Panc1 (cell line): ENCODE results near the gene KRT82. TPM values are rescaled to one million over a fixed set of nuclear protein-coding genes. Genes with fewer than 3 reads are reported as not detected.

Source experiments
- ATAC-seq: fragments of 200-7000 bp; cut with Tn5 transposase; 2 replicates; pipeline ENCODE4 v1.9.1; 2020; ENCODE audit warnings: mild to moderate bottlenecking, moderate library complexity
- BruUV-seq: library from RNA; stranded (reverse); fragments of 400-500 nt; replicated peaks from 2 replicates; lab custom pipeline; 2021; lab: Mats Ljungman, UMichigan
- CTCF ChIA-PET: fragments of 300-600 bp; sonication (Branson Sonifier 250); formaldehyde crosslinking; loops from one replicate; lab custom pipeline; 2022; ENCODE audit warnings: antibody characterized with exemption; lab: Charles Lee
- POLR2A ChIA-PET: fragments of 300-600 bp; sonication (Branson Sonifier 250); formaldehyde crosslinking; loops from one replicate; lab custom pipeline; 2022; ENCODE audit warnings: antibody characterized with exemption; lab: Charles Lee
- DNase-seq: peaks from one replicate; pipeline ENCODE4 v3.0.0-alpha.2; 2010; ENCODE audit warnings: low read depth, low spot score
- H3K27ac ChIP-seq: 2 replicates; pipeline ENCODE4 v1.5.1; 2011; ENCODE audit warnings: mild to moderate bottlenecking, low read length, inconsistent platforms
- H3K27me3 ChIP-seq: fragments of 200-500 bp; sonication (Bioruptor generic); 2 replicates; pipeline ENCODE4 v1.6.0; 2014; ENCODE audit warnings: low read length, inconsistent platforms; ENCODE audit not compliant: control insufficient read depth, insufficient read depth
- H3K36me3 ChIP-seq: fragments of 200-500 bp; sonication (Bioruptor generic); 2 replicates; pipeline ENCODE4 v1.5.1; 2014; ENCODE audit warnings: inconsistent platforms, mild to moderate bottlenecking, low read length, moderate library complexity; ENCODE audit not compliant: control insufficient read depth, insufficient read depth
- H3K4me1 ChIP-seq: 2 replicates; pipeline ENCODE4 v1.5.1; 2011; ENCODE audit warnings: inconsistent platforms, mild to moderate bottlenecking, low read length, moderate library complexity; ENCODE audit not compliant: control insufficient read depth, insufficient read depth
- H3K4me3 ChIP-seq, 2 experiments: 2 replicates each; pipeline ENCODE4 v1.5.1; 2011 to 2012; ENCODE audit warnings: low read depth in 2 of 2, low read length in 2 of 2, mild to moderate bottlenecking in 2 of 2, inconsistent platforms in 1 of 2, moderate library complexity in 1 of 2
- H3K9me3 ChIP-seq: fragments of 200-500 bp; sonication (Bioruptor generic); 2 replicates; pipeline ENCODE4 v1.5.1; 2014; ENCODE audit warnings: low read depth, mild to moderate bottlenecking, inconsistent platforms, low read length, moderate library complexity; ENCODE audit not compliant: control insufficient read depth, insufficient read depth
- CTCF ChIP-seq: fragments of 450-650 bp; IDR thresholded peaks from 2 replicates; pipeline ENCODE4 v1.5.1; 2017; ENCODE audit warnings: mild to moderate bottlenecking
- POLR2AphosphoS5 ChIP-seq: IDR thresholded peaks from 2 replicates; pipeline ENCODE4 v1.6.1; 2012; ENCODE audit warnings: mild to moderate bottlenecking, low read depth, low read length, moderate library complexity
- SIN3A ChIP-seq: IDR thresholded peaks from 2 replicates; pipeline ENCODE4 v1.6.1; 2012; ENCODE audit warnings: low read depth, mild to moderate bottlenecking, low read length, moderate library complexity, borderline replicate concordance; ENCODE audit not compliant: insufficient read depth
- TCF7L2 ChIP-seq: IDR thresholded peaks from 2 replicates; pipeline ENCODE4 v1.6.1; 2011; ENCODE audit warnings: mild to moderate bottlenecking, low read depth, low read length, inconsistent platforms
- in situ Hi-C: cut with HindIII; loops from 2 replicates; pipeline ENCODE4 v1.10.0; 2016; ENCODE audit warnings: low sequenced_read_pairs, low pct_unique_long_range_greater_than_20kb
- intact Hi-C: fragments of 100-400 bp; cut with micrococcal nuclease; formaldehyde crosslinking; loops from one replicate; pipeline ENCODE4 v1.10.0; 2022; ENCODE audit not compliant: unreplicated experiment
- total RNA-seq: library from RNA; stranded (reverse); gene quantifications from one replicate; pipeline ENCODE4 v1.2.1, GENCODE V29; 2021; ENCODE audit not compliant: unreplicated experiment
- TF ChIP-seq, protein P1 (sequence below), 2 experiments: IDR thresholded peaks; 2 replicates each; pipeline ENCODE4 v1.6.1; 2011 to 2012; ENCODE audit warnings: low read depth in 2 of 2, control low read depth in 1 of 2, low read length in 1 of 2, mild to moderate bottlenecking in 1 of 2, moderate library complexity in 1 of 2; ENCODE audit not compliant: insufficient read depth in 1 of 2

KRT82 gene
- total RNA-seq, 1 experiment from 2014 or later, result not detected

DNA sequence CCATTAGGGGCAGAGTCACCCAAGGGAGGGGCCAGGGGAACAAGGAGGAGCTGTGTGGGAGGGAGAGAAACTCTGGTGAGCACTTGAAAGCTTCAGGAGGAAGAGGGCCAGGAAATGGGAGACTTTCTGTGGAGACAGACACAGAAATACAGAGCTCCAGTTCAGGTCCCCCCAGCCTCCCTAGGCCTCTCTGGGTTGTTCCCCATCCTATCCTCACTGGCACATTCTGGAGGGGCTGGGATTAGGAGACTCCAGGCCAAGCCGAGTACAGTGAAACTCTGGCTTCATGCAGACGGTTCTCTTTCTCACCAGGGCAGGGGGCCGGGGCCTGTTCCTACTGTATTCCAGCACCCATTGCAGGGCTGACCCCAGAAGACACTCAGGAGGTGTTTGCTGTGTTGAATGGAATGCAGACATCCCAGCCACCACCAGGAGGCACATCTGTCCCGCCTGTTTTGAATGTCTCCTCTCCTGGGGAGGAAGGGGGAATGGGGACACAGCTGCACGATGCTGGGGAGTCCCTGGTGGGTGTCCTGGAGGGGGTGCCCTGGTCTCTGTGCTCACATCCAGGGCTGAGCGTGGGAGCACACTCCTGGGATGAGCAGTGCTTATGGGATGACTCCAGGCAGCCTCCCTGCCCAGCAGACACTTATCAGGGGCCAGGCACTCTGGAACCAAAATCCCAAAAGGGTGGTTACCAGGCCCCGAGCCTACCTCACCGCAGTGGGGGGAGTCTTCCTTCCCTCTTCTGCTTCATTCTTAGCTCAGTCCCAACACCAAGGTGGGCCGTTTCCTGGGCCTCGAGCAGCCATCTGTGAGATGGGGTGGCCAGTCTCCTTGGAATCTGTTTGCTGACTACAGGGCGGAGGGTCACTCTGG, 15.2 kb downstream of the KRT82 start:
- ChIA-PET POLR2A (no interaction called here), CTCF (interaction anchor here (0.5 to 1.4 kb wide), 2 partner anchors 56 to 194 kb away, joined by 3 read pairs; no protein-coding TSS in a partner anchor)
- Histone ChIP-seq H3K4me1 (no peaks in the 10 kb centered on the region), H3K36me3 (no peaks in the 10 kb centered on the region), H3K27ac (no peak overlapping the region), H3K9me3 (no peaks in the 10 kb centered on the region), H3K4me3 (no peak overlapping the region), H3K27me3 (peaks cover 11% of the 10 kb centered on the region)
- TF ChIP-seq, protein P1, sequence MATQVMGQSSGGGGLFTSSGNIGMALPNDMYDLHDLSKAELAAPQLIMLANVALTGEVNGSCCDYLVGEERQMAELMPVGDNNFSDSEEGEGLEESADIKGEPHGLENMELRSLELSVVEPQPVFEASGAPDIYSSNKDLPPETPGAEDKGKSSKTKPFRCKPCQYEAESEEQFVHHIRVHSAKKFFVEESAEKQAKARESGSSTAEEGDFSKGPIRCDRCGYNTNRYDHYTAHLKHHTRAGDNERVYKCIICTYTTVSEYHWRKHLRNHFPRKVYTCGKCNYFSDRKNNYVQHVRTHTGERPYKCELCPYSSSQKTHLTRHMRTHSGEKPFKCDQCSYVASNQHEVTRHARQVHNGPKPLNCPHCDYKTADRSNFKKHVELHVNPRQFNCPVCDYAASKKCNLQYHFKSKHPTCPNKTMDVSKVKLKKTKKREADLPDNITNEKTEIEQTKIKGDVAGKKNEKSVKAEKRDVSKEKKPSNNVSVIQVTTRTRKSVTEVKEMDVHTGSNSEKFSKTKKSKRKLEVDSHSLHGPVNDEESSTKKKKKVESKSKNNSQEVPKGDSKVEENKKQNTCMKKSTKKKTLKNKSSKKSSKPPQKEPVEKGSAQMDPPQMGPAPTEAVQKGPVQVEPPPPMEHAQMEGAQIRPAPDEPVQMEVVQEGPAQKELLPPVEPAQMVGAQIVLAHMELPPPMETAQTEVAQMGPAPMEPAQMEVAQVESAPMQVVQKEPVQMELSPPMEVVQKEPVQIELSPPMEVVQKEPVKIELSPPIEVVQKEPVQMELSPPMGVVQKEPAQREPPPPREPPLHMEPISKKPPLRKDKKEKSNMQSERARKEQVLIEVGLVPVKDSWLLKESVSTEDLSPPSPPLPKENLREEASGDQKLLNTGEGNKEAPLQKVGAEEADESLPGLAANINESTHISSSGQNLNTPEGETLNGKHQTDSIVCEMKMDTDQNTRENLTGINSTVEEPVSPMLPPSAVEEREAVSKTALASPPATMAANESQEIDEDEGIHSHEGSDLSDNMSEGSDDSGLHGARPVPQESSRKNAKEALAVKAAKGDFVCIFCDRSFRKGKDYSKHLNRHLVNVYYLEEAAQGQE (IDR thresholded peaks at IDR 0.05; ENCODE audit: insufficient read depth in 1 of 2, low read depth in 2 of 2, low read length in 1 of 2), result no peak
- no peak for TF ChIP-seq TCF7L2
- peak; percentile 84 for TF ChIP-seq CTCF
- in situ Hi-C loops (no loop called here), intact Hi-C loops (loop anchor here (5.0 kb wide), 1 partner anchor 116 kb away; no protein-coding TSS in a partner anchor)
- no TSS peak for BruUV-seq
- DNase-seq (no peak), ATAC-seq (peak; percentile 80)

- Histone ChIP-seq H3K36me3 (no peaks in the 10 kb centered on the region), H3K27ac (no peak overlapping the region), H3K9me3 (no peaks in the 10 kb centered on the region), H3K4me1 (no peaks in the 10 kb centered on the region), H3K27me3 (peaks cover 11% of the 10 kb centered on the region), H3K4me3 (no peak overlapping the region)
- CTCF ChIA-PET, result no interaction called here
- TF ChIP-seq, protein P1 (IDR thresholded peaks at IDR 0.05; ENCODE audit: insufficient read depth in 1 of 2, low read depth in 2 of 2, low read length in 1 of 2), result no peak
- TF ChIP-seq TCF7L2, result no peak
- TF ChIP-seq SIN3A, result no peak
- TF ChIP-seq POLR2AphosphoS5, result no peak
- TF ChIP-seq CTCF, result no peak
- intact Hi-C loops, result loop anchor here (5.0 kb wide), 1 partner anchor 118 kb away; no protein-coding TSS in a partner anchor
- peak; percentile 28; the same call in 1 of the 2 replicates for ATAC-seq
- no TSS peak for BruUV-seq
- no peak for DNase-seq
- POLR2A ChIA-PET, result no interaction called here
- in situ Hi-C loops, result no loop called here
These were observed 16.6 kb downstream of the KRT82 start for GRCh38 chr12:52389313-52390207.
